Stimulated activated CD4-positive, alpha-beta T cell treated with anti-CD3 and anti-CD28 coated beads, Interleukin-2, amount 100 ng/mL, for 24 hours (primary cell): Measurements from ENCODE around the gene SOX14.
A peak's percentile ranks its signal among the peaks of the same experiment; 100 is the strongest.

Source experiments
- DNase-seq, 2 donors: peaks; one replicate each; pipeline ENCODE4 v3.0.0-alpha.2; 2020

SOX14 gene

DNA sequence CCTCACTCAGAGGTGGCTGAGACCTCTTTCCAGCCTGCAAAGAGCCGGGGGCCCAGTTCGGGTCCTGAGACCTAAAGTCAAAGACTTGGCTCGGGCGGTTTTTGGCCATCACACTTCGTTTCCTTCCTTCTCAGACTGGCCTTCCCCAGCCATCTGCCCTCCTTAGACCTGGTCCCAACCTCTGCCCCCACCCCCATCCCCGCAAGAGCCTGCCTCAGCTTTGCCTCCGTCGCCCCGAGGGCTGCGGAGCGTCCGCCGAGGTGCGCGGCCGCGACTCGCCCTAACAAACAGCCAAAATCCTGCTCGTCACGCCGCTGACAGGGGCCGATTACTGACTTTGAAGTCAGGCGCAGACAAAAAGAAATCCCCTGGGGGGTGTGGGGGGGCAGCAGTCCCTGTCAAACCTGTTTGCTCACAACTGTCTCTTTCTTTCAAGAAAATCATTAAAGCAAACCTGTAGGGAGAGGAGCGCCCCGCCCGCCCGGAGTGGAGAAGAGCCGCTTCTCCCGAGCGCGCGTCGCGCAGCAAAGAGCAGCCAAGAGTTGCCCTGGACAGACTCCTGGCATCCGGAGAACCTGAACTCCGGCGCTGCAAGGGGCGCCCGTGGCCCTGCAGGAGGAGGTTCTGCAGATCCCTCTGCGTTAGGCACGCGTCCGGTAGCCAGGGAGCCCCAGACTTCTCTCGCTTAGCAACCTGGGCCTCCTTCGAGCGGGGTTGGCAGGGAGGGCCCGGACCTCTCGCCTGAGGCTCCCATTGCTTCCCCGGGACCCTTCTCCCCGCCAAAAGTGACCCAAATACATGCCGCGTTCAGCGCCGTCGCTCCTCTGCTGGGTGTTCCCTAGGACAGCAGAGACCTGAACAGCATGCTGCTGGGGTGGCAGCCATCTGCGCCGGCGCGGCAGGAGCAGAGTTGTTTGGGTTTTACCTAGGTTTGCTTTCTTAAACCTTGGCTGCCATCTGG, 4.5 kb downstream of the SOX14 start:
- no peak for DNase-seq

DNA sequence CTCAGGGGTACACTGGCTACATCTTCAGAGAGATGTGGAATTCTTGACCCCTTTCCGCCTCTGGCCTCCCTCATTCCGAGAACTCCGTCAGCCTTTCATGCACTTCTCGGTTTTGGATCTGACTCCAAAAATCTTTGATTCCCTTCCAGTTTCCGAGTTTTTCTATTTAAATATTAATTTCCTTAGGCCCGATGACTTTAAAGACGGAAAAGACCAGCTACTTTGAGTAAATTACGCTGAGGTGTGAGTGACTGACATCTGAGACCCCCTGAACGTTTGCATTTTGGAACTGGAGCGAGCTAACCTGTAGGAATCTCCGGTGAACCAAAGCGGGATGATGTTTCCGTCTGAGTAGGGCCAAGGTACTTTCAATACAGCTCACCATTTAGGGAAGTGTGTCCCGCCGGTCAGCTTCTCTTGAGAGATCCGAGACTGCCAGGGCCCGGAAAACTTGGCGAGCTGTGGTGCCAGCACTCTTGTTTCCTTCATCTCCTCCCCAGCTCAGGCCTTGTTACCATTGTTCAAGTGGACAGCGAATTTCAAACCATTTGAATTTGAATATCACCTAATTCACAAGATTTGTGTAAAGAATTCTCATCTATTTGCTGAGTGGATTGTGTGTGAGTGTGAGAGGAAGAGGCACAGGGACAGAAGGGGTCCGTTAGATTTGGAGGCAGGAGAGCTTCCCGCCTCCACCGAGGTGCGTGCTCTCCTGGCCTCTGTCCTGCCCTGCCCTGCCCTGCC, 5.4 kb downstream of the SOX14 start:
- no peak for DNase-seq

DNA sequence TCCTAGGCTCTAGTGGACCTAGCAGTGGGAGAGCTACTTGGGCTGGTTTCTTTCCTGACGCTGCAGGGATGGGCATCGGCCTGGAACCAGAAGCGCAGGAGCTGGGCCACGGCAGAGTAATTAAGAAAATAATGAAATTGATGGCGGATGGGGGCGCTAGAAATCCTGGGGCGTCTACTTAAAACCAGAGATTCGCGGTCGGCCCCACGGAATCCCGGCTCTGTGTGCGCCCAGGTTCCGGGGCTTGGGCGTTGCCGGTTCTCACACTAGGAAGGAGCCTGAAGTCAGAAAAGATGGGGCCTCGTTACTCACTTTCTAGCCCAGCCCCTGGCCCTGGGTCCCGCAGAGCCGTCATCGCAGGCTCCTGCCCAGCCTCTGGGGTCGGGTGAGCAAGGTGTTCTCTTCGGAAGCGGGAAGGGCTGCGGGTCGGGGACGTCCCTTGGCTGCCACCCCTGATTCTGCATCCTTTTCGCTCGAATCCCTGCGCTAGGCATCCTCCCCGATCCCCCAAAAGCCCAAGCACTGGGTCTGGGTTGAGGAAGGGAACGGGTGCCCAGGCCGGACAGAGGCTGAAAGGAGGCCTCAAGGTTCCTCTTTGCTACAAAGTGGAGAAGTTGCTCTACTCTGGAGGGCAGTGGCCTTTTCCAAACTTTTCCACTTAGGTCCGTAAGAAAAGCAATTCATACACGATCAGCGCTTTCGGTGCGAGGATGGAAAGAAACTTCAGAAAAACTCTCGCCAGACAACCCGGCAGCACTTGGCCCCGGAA, 6.1 kb downstream of the SOX14 start:
- DNase-seq: no peak

DNA sequence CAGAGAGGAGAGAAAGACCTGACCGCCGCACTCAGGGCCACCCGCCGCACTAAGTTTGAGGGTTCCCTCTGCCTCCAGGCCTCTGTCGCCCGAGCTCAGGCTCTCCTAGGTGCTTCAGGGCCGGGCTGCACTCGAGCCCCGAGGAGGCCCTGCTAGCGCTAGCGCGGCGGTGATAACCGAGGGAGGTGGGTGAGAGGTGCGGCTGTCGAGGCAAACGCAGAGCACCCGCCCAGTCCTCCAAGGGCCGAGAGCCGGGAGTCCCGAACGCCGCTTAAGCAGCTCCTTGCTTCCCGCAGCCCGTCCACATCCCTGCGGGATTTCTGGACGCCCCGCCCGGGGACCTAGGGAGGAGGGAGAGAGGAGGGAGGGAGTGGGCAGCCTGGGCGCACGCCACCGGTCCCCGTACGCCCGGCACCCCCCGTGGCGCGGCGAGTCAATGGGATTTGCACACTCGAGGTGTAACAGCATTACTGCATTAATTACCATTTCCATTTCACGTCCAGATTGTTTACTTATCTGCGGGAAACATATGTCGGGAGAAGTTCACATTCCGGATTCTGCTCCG, 6.8 kb downstream of the SOX14 start:
- DNase-seq: no peak

DNA sequence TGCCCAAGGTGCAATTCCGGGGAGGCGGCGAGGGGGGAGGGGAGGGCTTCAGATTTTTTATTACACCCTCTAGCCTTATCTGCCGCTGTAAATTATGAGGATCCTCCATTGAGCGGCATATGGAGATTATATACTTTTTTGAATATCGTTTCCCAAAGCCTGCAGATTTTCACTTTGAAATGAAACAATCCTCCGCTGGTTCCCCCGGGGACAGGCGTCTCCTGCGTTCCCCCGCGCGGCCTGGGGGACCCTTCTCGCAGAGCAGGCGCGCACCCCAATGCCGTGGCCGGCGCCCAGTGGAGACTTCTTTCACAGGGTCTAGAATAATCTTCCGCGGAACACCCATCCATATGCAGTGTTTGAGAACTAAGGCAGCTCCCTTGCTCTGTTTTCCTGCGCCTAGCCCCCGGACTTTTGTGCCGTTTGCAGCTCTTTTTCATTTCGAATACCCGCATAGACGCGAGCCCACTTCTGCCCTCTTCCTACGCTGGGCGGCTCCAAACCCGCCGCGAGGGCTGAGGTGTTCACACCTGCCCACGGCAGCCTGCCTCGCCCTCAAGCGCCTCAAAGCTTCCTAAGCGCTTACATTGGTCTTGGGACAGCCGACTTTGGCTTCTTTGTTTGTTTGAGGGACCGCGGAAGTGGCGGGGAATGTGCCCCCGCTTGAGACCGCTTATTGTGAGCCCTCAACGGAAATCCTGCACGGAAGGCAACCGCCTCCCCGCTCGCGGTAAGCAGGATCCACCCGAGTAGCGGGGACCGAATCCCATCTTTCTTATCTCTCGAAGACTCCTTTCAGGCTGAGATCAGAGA, 7.5 kb downstream of the SOX14 start:
- no peak for DNase-seq

DNA sequence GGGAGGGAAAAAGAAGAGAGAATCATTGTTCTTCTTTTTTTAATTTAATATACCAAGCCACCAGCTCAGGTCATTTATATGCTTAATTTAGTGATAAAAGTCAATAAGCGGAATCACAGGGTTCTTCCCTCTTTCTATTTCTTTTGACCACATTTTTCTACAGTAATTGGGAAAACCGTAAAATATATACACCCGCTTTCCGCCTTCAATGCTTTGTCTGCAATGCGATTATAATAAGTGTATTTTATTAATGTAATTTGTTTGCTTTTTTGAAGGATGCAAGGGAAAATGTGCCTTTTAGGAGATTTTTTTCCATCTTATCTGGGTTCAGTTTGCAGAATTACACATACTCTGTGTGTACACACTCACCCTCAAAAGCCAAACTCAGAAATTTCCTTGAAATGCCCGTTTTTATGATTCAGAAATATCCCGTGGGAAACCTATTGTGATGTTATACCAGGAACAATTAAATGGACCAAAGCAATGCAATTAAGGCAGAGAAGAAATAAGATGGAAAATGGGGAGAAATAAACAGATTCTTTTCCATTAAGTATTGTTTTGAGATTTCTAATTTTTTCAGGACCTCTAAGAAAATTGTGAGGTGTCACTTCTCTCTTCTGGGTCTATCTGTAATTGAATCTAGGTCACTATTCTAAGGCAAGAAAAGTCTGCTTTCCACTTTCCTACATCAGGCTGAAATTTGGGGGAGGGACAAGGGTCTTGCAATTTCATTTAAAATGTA, 8.3 kb downstream of the SOX14 start:
- DNase-seq: no peak

DNA sequence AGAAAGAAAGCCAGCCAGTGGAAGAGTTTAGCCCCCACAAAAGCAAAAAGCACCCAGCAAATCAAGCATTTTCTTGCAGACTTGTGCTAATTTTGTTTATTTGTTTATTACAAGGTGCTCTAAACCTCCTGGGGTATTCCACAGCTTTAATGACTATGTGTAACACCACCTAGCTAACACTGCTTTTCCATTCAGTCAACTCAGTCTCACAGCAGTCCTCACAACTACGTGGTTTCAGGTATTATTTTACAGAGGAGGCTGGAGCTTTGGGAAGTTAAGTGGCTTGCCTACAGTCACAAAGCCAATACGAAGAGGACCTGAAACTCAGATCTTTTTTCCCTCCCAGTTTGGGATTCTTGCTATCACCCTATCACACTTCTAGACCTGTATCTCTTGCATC, 14.8 kb downstream of the SOX14 start:
- DNase-seq: no peak

DNA sequence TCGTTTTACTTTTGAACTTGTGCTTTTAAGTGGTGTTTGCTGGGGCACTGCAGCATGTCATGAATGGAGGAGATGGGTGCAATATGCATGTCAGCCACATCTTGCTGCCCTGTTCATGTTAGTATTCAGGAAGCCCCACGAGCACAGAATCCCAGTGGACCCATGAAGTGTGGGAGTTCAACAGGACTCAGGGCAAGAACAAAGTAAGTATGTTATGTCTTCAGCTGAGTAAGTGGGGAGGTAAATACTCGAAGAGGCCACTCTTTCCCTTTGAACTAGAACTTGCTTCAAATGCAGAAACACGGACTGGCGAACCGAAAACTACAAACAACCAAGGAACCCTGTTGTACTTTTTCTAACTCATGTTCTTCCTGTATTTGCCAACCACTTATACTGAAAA, 23.4 kb downstream of the SOX14 start:
- DNase-seq: no peak

DNA sequence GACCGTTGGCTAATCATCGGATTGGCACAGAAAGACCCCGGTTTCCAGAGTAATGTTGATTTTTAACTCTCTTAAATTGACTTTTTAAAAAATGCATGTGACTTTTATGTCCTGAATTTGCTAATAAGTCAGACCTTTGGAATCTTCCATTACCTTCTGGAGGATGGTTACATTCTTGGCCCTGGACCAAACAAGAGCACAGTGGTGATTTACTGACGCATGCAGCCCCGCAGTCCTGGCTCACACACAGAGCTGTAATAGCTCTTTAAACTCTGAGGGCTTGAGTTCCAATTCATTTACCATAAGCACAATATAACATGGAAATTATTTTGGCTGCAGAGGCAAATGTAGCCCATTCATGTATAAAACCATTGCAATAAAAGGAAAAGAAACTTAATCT, 25.1 kb downstream of the SOX14 start:
- no peak for DNase-seq

DNA sequence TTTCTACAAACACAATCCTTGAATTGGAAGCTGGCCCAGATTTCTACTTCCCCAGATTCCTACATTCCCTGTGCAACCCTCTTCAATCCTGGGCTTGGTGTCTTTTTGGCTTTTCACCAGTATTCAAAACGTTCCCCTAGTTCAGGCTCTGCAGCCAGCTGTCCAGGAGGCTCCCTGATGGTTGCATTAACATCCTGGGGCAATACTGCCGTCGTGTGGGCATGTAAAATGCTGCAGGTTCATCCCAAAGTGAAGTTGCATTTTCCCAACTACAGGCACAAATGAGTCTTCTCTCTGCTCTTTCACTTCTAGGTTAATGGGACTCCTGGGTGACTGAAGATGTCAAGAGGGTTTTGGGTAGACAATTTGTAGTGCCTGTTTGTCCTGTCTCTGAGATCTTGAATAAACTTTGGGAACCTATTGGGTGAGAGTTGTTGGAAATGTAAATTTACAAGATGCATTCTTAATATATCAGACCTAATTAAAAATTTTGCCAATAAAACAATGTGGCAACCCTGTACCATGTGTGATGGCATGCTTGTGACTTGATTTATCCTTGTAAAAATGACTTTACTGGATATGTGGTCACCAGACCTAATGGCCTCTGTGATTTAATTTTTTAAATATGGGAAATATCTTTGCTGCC, 28.6 kb downstream of the SOX14 start:
- peak in 1 of 2 donors; percentile 17 for DNase-seq

DNA sequence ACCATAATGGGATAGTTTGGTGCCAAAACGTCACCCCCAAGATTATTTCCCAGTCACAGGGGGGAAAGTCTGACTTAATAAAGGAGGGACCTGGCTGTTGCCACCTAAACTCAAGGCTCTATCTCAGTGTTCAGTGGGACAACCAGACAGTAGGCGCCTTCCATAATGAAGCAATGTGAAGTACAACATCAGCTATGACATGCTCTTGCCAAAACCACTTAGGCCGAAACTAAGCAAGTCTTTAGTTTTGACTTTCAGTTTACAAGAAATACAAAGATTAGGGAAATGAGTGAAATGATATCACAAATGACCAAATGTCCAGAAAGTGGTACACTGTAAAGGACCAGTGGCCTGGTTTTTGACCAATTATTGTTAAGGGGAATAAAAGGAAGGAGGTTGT, 32.9 kb downstream of the SOX14 start:
- DNase-seq: no peak

DNA sequence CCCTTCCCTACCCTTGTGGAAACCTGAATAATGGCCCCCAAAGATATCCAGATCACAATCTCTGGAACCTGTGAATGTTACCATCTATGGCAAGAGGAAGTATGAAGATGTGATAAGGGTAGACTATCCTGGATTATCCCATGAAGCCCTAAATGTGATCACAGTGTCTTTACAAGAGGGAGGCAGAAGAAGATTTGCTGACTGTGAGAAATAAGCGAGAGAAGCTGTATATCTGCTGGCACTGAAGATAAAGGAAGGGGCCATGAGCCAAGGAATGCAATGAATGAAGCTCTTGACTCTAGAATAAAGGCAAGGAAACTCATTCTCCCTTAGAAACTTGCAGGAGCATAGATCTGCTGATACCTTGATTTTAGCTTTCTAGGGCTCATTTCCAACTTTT, 39.1 kb downstream of the SOX14 start:
- no peak for DNase-seq

DNA sequence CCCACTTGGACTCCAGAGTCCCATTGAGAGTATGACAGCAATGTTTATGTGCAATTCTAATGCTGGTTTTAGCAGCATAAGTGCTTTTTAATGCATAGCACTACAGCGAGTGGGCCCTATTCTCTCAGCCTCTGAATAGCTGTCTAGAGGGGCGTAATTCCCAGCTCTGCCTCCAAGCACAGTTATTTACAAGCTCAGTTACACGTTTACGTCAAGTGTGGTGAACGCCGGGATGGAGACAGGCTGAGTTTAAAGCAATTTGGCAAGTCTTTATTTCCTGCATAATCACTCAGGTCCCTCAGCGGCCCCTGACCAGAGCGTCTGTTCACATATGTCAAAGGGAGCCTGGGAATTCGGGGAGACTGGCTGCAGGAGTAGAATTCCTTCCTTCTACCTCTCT, 43.9 kb downstream of the SOX14 start:
- DNase-seq: no peak

DNA sequence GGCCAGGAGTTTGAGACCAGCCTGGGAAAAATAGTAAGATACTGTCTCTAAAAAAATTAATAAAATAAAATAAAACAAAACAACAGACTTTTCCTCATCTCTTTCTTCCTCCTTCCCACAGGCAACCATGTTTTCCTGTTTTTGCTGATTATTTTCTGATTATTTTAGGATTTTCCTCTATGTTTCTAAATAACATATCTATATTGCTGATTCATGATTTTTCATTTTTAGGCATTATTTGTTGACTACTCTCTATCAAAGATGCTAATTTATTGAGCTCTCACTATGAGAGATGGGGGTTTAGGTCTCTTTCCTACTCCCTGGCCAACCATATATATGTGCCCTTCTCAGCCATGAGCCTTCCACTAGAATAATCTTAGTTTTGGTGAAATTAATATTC, 45.4 kb downstream of the SOX14 start:
- DNase-seq: no peak

DNA sequence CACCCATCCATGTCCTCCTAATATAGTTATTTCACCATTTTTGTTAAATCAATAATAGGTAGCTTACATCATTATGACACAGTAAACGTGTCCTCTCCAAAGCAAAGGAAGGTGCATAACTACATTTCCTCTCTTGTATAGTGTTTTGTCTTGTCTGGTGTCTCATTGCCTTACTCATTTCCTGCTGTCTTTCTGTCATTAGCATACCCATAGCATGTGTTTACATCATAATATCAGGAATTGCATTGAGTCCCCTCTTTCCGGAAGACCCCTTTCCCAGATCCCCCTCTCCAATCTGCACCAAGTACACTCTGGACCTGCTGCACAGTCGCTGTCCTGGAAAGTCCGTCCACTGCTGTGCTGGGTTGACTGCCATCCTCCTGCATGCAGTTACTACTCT, 47.9 kb downstream of the SOX14 start:
- DNase-seq: no peak

DNA sequence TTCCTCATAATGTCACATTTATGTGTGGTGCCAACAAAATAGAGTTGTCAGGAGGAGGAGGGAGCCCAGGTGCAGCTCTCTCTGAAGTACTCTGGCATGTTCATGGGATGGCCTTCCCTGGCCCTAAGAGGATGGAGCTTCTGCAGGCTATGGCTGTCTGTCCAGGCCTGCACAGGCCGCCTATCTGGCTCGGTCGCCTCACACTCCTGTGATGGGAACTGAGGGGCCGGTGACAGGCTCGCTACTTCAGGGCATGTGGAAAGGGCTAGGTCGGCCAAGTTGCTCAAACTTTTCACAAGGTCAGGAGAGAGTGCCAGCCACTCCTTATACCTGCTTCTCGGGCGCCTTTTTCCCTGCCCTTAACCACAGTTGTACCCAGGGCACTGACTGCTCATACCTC, 51.1 kb downstream of the SOX14 start:
- no peak for DNase-seq
